Right lobe of liver (tissue), 4 donors: ENCODE results near the gene PITX2.

Experiments
- CTCF ChIP-seq, 4 donors: fragments of 200-600 bp in 3 of 4; fragments of 450-650 bp in 1 of 4; IDR thresholded peaks; one replicate each; pipeline versions ENCODE4 v1.5.1 to v1.8.0; 2016 to 2022; ENCODE audit warnings: antibody characterized with exemption in 4 of 4, mild to moderate bottlenecking in 2 of 4
- POLR2A ChIP-seq: fragments of 450-650 bp; IDR thresholded peaks from one replicate; pipeline ENCODE4 v1.6.1; 2017; ENCODE audit warnings: antibody characterized with exemption, mild to moderate bottlenecking
- donor health status: DM: no; HTN: no; CAD: no.
- donor health status: DM: no; HTN: no; CAD: no.
- donor health status: DM: no; HTN: yes; CAD: no.

GRCh38 chr4:110614976-110615352, 7.9 kb downstream of the PITX2 start:
- TF ChIP-seq CTCF (IDR thresholded peaks at IDR 0.05) (no peak), POLR2A (no peak)
